ENCODE data around the gene TMEM238.
A peak's percentile ranks its signal among the peaks of the same experiment; 100 is the strongest.
"Not testable (repeated sequence)": the region's sequence is repeated elsewhere in the genome, so short reads cannot be mapped to it uniquely, and the experiment has no call there.

Gene TMEM238

DNA sequence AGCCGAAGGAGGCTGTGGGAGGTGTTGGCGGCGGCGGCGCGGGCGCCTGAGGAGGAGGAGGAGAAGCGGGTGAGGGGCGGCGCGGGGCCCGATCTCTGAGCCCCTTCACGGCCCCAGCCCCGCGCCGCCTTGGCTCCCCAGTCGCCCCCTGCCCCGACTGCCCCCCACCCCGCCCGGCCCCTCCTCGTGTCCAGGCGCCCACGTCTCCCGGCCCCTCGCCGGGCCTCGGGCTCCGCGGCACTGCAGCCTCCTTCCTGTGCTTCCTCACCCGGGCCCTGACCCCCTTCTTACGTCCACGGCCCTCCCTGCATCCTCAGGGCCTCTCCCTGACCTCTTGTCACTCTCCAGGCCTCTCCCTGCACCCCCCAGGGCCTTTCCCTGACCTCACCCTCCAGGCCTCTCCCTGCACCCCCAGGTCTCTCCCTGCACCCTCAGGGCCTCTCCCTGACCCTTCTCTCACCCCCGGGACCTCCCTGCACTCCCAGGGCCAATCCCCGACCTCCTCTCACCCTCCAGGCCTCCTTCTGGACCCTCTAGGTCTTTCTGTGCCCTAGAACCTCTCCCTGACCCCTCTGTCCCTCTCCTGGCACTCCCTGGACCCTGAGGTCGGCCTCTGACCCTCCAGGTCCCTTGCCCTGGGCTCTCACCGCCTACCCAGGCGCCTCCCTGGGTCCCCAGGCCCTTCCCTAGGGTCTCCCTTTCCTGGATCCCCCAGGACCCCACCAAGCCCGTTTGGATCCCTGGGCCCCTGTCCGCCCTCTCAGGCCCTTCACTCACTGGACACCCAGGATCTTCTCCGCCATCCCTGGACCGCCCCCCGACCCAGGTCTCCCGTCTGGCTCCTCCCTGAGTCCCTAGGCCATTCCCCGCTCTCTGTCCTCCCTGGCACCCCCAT, 44.0 kb downstream of the TMEM238 start:
- no peak for DNase-seq (ENCODE audit: low spot score)

GRCh38 chr19:55339105-55339888, 44.8 kb downstream of the TMEM238 start, which contains the start of gene KMT5C:
Gene KMT5C (plus strand): TSS chr19:55339876. CDS start chr19:55341937, 2,061 bp downstream.
- DNase-seq (ENCODE audit: low spot score): peak; percentile 100

DNA sequence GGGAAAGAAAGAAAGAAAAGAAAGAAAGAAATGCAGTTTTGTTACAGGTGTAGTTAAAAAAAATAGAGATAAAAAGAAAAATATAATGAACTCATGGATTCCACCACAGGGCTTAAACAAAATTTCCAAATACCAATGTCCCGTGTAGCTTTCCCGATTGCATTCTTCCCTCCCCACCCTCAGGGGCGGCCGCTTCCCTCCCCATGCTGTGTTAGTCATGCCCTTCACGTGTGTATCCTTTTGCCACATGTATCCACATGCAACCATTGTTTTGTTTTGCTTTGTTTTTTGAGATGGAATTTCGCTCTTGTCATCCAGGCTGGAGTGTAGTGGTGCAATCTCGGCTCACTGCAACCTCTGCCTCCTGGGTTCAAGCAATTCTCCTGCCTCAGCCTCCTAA, 48.0 kb downstream of the TMEM238 start:
- no peak for DNase-seq (ENCODE audit: low spot score)

GRCh38 chr19:55333870-55334269, 50.2 kb downstream of the TMEM238 start:
- DNase-seq (ENCODE audit: low spot score): peak; percentile 98

DNA sequence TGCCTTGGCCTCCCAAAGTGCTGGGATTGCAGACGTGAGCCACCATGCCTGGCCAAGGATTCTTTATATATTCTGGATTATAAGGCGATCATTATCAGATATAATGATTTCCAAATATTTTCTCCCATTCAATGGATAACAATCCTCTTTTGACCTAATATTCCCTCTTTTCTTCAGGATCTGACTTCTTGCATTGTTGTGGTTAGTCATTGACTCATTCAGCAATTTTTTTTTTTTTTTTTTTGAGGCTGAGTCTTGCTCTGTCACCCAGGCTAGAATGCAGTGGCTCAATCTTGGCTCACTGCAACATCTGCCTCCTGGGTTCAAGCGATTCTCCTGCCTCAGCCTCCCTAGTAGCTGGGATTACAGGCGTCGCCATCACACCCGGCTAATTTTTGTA, 54.3 kb downstream of the TMEM238 start:
- DNase-seq (ENCODE audit: low spot score): not testable (repeated sequence)

All from SW480 (cell line).